Sciatic nerve (tissue), 2 donors: ENCODE data around the gene GJA3. TPM values are rescaled to one million over a fixed set of nuclear protein-coding genes. Genes with fewer than 3 reads are reported as not detected.

Source experiments
- ATAC-seq: fragments of 200-7000 bp; cut with Tn5 transposase; one replicate; pipeline ENCODE4 v1.9.1; 2020; ENCODE audit warnings: mild to moderate bottlenecking, moderate library complexity
- DNase-seq: peaks from one replicate; pipeline ENCODE4 v3.0.0-alpha.2; 2020; ENCODE audit warnings: low spot score
- intact Hi-C: fragments of 100-400 bp; cut with DNase I; formaldehyde crosslinking; loops from one replicate; pipeline ENCODE4 v1.14.2; 2022
- total RNA-seq: library from RNA; stranded (reverse); fragmentation: NEBNext Ultra II Directional; extraction: Animal tissue kit (Norgen Biotek cat#: 25700); gene quantifications from one replicate; pipeline ENCODE4 v1.2.1, GENCODE V29; 2021
- donor health status: DM: no; HTN: no; CAD: no.
- donor health status: DM: no; HTN: no; CAD: no.

GJA3 gene
- total RNA-seq, 1 donor from 2014 or later, result not detected

DNA sequence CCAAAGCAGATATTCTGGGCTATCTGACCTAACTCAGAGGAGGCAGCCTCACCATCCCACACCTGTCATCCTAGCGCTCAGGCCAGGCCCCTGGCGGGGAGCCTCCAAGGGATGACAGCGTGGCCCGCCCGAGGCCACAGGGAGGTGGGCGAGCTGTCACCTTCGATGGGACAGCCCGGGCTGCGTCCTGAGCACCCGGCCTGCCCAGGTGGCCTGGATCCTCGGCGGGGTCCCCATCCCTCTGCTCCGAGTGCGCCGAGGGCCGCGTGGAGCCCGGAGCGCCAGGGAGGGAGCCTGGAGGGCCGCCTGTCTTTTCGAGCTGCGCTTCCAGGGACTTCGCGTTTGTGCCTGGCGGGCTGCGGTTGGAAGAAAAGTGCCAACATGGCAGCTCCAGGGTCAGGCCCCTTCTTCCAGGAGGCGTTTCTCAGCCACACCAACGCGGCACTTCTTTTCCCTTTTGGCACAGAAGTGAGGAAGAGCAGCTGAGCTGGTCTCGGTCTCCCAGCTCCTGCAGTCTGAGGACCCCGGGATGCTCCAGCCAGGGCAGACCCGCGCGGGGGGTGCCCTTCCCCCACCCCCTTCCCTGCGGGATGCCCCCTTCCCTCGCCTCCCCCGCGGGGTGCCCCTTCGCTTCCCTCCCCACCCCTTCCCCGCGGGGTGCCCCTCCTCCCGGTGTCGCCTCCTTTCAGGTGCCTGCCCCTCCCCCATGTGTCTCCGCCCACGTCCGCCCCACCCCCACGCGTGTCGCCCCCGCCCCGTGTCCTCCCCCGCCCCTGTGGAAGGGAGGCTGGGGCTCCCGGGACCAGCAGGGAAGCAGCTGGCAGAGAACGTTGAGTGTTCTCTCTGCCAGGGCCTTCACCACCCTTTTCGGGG is 42.3 kb downstream of the GJA3 start:
- ATAC-seq (peak; percentile 85), DNase-seq (peak; percentile 69)
- intact Hi-C loops, result no loop called here

DNA sequence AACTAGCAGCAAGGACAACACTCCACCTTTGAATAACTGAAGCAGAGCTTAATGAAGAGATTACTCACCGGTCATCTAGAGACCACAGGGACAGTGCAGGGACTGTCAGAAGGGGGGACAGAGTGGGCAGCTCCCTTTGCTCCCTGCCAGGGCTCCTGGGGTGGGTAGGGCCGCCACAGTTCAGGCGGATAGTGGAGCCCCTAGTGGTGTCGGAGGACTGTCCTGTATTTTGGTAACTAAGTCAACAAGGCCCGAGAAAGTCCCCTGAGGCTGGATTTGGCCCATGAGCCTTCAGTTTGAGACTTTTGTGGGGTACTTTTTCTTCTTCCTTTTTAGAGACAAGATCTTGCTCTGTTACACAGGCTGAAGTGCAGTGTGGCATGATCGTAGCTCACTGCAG is 44.6 kb downstream of the GJA3 start:
- ATAC-seq, result no peak
- intact Hi-C loops, result no loop called here
- no peak for DNase-seq

DNA sequence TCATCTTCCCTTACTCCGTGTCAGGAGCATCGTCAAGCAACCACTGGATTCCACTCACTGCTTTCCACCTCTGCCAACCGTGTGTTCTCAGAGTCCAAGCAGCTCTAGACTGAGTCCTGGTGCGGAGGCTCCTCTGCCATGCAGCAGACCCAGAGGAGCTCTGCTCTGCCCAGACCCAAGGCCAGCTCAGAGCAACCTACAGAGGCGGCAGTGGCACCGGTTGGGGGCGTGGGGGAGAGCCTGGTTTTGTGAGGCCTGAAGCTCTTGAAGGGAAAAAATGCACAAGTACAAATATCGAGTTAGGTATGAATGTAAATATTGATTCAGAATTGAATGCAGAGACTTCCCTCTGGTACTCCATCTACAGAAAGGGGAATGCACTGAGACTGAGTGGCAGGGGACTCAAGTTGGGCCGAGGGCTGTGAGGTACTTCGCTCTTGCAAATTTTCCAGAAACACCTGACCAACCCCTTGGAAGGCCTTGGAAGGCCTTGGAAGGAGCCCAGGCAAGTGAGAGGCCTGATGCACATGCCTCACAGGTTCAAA is 46.7 kb downstream of the GJA3 start:
- ATAC-seq (no peak), DNase-seq (no peak)
- intact Hi-C loops, result no loop called here

DNA sequence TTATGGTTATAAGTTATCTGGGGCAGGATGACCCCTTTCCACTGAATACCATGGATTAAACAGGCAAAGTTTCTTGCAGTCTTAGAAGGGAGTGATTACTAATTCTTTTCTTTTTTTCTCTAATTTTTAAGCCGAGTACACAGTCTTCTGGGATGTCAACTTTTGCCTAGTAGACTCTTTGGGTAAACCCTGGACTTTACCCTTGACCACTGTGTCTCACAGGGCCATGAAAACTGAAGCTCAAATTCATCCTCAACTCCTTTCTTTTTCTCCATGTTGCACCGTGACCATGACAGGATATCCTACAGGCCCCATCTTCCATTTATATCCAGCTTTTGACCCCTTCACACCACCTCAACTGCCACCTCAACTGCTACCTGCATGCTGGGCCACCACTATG is 51.8 kb downstream of the GJA3 start:
- ATAC-seq, result no peak
- DNase-seq, result no peak
- intact Hi-C loops, result no loop called here

DNA sequence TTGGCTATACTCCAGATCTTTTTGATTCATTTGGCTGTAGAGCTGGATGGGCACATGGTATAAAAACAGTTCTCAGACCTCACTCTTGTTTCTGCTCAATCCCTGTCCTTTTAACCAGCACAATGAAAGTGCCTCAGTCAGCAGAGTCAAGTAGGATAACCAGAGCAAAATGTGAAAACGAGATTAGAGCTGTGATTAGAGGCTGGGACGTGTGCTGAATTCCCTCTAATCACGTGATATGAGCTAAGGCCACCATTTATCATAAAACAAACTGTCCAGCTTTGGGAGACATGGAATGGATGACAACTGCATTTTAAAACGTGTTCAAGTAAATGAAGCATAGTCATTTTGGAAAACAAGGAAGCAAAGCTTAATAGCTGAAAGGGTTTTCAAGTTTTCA is 54.1 kb downstream of the GJA3 start:
- intact Hi-C loops, result no loop called here
- DNase-seq (no peak), ATAC-seq (no peak)

DNA sequence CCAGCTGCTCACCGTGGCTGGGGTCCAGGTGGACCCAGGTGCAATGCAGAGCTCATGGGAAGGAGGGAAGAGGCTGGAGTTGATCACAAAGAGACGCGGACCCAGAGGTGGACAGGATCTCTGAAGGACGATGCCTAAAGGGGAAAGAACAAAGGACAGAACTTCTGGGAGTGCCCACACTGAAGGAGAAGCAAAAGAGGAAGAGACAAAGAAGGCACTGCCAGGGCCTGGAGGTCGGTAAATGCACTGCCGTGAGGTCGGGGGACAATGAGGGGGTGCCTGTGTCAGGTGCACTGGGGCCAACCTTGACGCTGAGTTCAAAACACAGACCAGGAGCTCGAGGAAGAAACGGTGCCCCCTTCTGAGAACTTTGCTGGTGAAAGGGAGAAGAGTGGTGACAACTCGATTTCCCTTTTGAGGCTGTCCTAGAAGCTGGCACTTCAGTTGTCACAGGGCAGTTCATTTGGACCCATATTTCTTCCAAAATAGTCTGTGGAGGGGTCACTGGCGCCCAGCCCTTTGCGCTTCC is 55.6 kb downstream of the GJA3 start:
- no peak for DNase-seq
- no peak for ATAC-seq
- intact Hi-C loops, result no loop called here

DNA sequence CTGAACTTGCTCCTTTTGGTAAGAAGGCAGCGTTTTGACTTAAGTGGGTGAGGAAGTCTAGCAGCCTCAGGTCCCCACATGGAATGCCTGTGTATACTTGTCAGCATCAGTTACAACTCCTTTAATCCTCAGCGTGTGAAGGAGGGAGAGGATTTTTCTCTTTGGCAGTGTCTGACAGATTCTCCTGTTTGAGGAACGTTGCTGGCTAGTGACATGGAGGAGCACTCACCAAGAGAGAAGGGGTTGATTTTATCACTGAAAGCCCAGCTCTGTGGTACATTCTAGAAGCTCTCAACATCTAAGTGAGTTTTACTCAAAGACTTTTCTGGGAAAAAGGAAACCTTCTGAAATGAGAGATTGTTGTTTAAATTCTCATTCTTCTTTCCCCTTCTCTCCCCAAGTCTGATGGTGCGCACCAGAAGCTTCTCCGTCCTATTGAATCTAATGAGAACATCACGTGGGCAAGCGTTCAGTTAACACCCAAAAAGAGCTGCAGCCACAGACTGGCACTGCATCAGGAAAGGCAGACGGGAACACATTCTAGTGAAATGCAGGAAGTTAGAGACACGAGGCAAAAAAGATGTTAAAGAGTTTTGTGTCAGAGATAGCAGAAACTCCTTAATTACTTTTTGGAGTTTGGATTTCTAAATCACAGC is 58.2 kb downstream of the GJA3 start:
- intact Hi-C loops, result no loop called here
- DNase-seq (no peak), ATAC-seq (no peak)

DNA sequence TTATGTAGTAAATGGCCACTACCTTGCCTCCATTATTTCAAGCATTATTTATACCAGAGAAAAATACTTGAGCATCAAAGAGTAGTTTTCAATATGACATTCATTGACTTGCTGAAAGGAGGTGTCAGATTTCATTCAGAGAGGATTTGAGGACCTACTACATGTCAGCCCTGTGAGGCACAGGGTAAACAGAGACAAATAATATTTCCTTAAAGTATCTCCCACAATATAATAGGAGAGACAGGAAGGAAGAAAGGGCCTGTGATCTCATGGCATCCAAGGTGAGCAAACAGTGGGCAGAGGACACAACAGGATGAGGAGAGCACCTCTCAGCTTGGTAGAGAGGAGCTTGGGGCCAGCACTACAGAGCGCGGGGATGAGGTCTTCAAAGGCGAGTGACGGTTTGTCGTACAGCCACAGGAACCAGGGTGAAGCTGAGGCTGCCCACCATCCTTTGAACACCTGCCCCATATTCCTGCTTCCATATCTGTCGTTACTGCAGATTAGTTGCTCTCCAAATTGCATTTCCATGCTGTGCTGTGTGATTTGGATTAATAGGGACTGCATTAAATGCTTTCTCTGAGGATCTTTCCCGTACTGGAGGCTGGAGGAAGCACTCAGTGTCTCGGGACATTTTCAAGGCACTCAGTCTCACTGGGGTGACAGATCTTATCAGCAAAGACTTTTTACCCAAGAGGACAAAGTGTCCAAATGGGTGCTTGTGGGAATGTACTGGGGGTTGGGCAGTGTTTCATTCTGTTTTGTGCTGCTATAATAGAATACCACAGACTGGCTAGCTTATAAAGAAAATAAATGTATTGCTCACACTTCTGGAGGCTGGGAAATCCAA is 59.2 kb downstream of the GJA3 start:
- DNase-seq (no peak), ATAC-seq (no peak)
- intact Hi-C loops, result loop anchor here (2.0 kb wide), 1 partner anchor 75 kb away; no protein-coding TSS in a partner anchor

DNA sequence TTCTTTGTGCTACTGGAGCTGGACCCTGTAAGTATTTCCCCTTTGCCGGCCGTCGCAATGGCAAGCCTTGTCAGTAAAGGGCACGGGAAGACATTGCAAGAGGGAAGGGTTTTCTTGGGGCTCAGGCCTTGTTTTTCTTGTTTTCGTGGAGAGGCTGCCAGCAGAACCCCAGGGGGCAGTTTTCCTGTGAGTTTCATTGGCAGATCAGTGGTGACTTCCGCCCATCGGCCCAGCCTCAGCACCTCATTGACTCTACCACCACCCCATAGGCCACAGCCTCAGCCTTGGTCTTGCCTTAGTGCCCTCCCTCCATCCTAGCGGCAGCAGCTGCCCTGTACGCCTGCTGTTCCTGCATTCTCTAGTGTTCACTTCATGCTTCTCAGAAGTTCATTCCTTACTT is 61.5 kb downstream of the GJA3 start:
- intact Hi-C loops, result no loop called here
- DNase-seq, result no peak
- ATAC-seq, result no peak

DNA sequence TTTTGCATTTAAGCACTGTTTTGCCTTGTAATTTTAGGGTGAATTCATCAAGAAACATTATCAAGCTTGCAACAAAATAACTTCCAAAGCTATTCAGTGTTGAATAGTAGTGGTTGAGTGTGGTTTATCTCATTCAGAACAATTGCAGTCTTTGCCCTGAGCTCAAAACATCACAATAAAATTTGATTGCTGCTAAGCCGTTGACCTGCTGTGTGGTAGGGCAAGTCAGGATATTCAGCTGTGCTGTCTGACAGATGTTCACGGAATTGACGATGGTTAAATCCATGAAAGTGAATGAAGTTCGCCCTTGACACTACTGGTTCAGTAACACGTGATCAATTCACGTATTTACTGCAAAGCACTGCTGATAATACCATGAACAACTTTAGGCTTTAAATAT is 66.9 kb downstream of the GJA3 start:
- no peak for DNase-seq
- intact Hi-C loops, result no loop called here

DNA sequence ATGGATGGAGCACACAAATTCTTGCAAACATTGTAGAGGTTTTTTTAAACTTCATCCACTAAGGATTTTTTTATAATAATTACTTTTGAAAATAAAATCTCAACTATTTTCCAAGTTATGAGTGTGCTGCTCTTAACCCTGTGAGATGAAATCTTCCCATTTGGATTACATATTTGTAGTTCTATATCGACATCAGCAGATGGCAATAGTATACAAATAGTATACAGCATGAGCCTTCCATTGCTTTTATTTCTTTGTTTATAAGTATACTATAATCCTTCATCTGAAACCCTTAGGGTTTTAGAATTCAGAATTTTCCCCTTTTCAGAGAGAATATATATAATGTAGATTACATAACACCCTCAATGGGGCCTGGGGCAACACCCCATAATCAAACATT is 70.5 kb downstream of the GJA3 start:
- intact Hi-C loops, result no loop called here
- DNase-seq (no peak), ATAC-seq (no peak)

More for the DNA sequence above, 66.9 kb downstream of the GJA3 start:
- ATAC-seq, result no peak

Other genes with a start within 250 kb of the GJA3 start
- gene ZMYM2, start 202.3 kb downstream of the GJA3 start, total RNA-seq, result 125 TPM
- 6.4 TPM for gene GJB2, start 31.9 kb upstream of the GJA3 start, total RNA-seq
- gene GJB6, start 71.3 kb upstream of the GJA3 start, total RNA-seq, result not detected